ENCODE data around the gene C1orf141. TPM values are rescaled to one million over a fixed set of nuclear protein-coding genes. Genes with fewer than 3 reads are reported as not detected.

Gene C1orf141
- not detected for total RNA-seq

DNA sequence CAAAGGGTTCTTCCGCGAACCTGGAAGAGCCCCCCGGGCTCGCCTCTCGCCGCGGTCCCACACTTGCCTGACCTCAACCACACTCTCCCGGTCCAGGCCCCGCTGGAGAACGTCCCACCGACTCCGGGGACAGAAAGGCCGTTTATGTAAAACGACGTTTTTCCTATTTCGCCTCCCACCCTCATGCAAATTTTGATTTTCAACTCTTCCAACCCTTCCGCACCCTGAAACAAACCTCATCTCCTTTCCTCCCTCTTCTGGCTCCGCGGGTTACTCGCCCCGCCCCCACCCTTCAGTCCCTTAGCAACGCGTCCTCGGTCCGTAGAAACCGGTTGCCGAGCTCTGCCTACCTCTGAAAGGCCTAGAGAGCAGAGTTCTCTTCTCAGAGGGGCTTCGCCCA, at the start of gene C1orf141:
C1orf141 (minus strand) TSS at position 276 of the 400 bp plus-strand sequence. CDS start 7,730 bp downstream, outside the sequence.
- H3K4me1 ChIP-seq, result peaks cover 6 to 50% (median 22%) of the 10 kb centered on the region in 4 donors
- 48 to 78% methylated on average over 1 to 28 of the region's 28 CpGs for WGBS, 2 donors (ENCODE audit: low coverage in 1 of 2)

DNA sequence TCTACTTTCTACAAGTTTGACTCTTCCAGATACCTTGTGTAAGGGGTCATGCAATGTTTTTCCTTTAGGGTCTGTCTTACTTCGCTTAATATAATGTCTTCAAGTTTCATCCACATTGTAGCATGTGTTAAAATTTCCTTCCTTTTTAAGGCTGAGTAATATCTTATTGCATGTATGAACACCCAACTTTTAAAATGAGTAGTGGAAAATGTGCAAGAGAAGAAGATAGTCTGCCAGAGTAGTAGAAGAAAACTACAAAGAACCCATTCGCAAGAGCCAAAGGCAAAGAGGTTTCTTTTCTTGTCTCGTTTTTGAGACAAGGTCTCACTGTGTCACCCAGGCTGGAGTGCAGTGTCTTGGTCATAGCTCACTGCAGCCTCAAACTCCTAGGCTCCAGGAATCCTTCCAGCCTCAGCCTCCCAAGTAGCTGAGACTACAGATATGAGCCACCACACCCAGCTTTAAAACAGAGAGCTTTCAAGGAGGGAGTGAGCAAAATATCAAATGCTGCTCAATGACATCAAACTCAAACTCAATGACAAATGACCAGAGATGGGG, 40.8 kb upstream of the C1orf141 start:
- 75 to 80% methylated on average over 3 of the region's 3 CpGs for WGBS, 2 donors (ENCODE audit: low coverage in 1 of 2)
- no peak overlapping the region for H3K4me3 ChIP-seq
- no peaks in the 10 kb centered on the region for H3K4me1 ChIP-seq
- H3K36me3 ChIP-seq, result no peaks in the 10 kb centered on the region
- DNase-seq, result no peak
- in situ Hi-C loops (cut with MboI; ENCODE audit: low pct_ligation_motif_present in 1 of 4, low pct_unique_long_range_greater_than_20kb in 1 of 4, low sequenced_read_pairs in 3 of 4), result no loop called here
- no peaks in the 10 kb centered on the region for H3K9me3 ChIP-seq
- no peak overlapping the region for H3K27ac ChIP-seq
- TF ChIP-seq, protein P1, sequence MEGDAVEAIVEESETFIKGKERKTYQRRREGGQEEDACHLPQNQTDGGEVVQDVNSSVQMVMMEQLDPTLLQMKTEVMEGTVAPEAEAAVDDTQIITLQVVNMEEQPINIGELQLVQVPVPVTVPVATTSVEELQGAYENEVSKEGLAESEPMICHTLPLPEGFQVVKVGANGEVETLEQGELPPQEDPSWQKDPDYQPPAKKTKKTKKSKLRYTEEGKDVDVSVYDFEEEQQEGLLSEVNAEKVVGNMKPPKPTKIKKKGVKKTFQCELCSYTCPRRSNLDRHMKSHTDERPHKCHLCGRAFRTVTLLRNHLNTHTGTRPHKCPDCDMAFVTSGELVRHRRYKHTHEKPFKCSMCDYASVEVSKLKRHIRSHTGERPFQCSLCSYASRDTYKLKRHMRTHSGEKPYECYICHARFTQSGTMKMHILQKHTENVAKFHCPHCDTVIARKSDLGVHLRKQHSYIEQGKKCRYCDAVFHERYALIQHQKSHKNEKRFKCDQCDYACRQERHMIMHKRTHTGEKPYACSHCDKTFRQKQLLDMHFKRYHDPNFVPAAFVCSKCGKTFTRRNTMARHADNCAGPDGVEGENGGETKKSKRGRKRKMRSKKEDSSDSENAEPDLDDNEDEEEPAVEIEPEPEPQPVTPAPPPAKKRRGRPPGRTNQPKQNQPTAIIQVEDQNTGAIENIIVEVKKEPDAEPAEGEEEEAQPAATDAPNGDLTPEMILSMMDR (IDR thresholded peaks at IDR 0.05), result no peak
- TF ChIP-seq EP300 (IDR thresholded peaks at IDR 0.05; ENCODE audit: low read depth) (no peak), POLR2A (IDR thresholded peaks at IDR 0.05) (no peak), POLR2AphosphoS5 (IDR thresholded peaks at IDR 0.05) (no peak)
- H3K27me3 ChIP-seq, result no peaks in the 10 kb centered on the region
- intact Hi-C loops (cut with DNase I; ENCODE audit: low total_unique reads), result no loop called here

More for the DNA sequence above, at the start of gene C1orf141:
- TF ChIP-seq, protein P1 (IDR thresholded peaks at IDR 0.05), result no peak
- TF ChIP-seq EP300 (IDR thresholded peaks at IDR 0.05; ENCODE audit: low read depth), result no peak
- TF ChIP-seq POLR2A (IDR thresholded peaks at IDR 0.05), result no peak
- no peak for DNase-seq
- intact Hi-C loops (cut with DNase I; ENCODE audit: low total_unique reads) (no loop called here), in situ Hi-C loops (cut with MboI; ENCODE audit: low pct_ligation_motif_present in 1 of 4, low pct_unique_long_range_greater_than_20kb in 1 of 4, low sequenced_read_pairs in 3 of 4) (loop anchor here in 2 of 4 donors (25.0 kb wide), 2 partner anchors 122 to 372 kb away; partner anchors contain the start of gene DYNLT5 (in 1 of the 2))
- no peaks in the 10 kb centered on the region for H3K36me3 ChIP-seq
- no peak within 1 kb of the TSS for H3K27ac ChIP-seq
- H3K9me3 ChIP-seq, result no peaks in the 10 kb centered on the region
- H3K4me3 ChIP-seq, result peak within 1 kb of the TSS in 2 of 4 donors; percentile 6 to 29
- no peaks in the 10 kb centered on the region for H3K27me3 ChIP-seq

DNA sequence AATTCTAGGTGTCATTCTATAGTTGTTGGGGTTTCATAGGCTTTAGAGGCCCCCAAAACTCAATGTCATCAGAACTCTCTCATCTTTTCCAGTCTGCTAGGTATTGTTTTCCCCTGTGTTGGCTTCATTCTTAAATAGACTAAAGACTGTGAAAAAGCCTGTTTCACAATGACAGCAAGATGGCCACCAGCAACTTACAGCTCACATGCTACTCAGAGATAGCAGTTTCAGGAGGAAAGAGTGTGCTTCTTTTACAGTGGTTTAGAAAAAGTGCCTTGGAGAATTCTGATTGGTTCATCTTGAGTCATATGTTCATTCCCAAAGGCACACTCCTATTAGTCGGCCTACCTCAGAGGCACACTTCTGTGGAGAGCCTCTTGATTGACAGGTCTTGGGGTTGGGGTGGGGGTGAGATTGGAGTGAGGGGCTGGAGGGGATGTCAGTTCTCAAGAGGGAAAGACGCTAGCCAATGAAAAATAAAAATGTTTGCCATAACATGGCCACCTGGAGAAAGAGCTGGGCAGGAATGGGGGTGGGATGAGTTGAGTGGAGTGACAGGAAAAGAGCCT, 40.0 kb upstream of the C1orf141 start:
- no peaks in the 10 kb centered on the region for H3K27me3 ChIP-seq
- no peaks in the 10 kb centered on the region for H3K9me3 ChIP-seq
- no peak for DNase-seq
- no peaks in the 10 kb centered on the region for H3K4me1 ChIP-seq
- H3K4me3 ChIP-seq, result no peak overlapping the region
- in situ Hi-C loops (cut with MboI; ENCODE audit: low pct_ligation_motif_present in 1 of 4, low pct_unique_long_range_greater_than_20kb in 1 of 4, low sequenced_read_pairs in 3 of 4) (no loop called here), intact Hi-C loops (cut with DNase I; ENCODE audit: low total_unique reads) (no loop called here)
- H3K27ac ChIP-seq, result no peak overlapping the region
- H3K36me3 ChIP-seq, result no peaks in the 10 kb centered on the region
- TF ChIP-seq POLR2A (IDR thresholded peaks at IDR 0.05) (no peak), EP300 (IDR thresholded peaks at IDR 0.05; ENCODE audit: low read depth) (no peak), POLR2AphosphoS5 (IDR thresholded peaks at IDR 0.05) (no peak)
- TF ChIP-seq, protein P1 (IDR thresholded peaks at IDR 0.05), result no peak
- 87% methylated on average over 2 of the region's 2 CpGs; no CpG with 5 or more reads in 1 of the 2 donors for WGBS, 2 donors (ENCODE audit: low coverage in 1 of 2)

DNA sequence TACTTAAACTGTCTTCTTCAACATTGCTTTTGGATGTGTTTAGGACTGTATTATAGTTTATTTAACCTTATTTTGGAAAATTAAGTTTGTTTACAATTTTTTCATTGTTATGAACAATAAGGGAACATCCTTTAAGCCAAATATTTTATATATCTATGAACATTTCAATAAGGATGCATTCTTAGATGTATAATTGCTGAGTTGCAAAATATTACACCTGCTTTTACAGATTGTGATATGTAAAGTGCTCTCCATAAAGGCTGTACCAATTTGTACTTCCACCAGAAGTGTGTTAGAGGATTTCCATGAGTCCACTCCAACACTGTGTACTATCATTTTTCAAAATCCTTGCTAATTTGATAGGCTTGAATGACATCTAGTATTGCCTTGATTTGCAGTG, 39.2 kb upstream of the C1orf141 start:
- Histone ChIP-seq H3K36me3 (no peaks in the 10 kb centered on the region), H3K4me3 (no peak overlapping the region), H3K9me3 (no peaks in the 10 kb centered on the region), H3K4me1 (no peaks in the 10 kb centered on the region), H3K27me3 (no peaks in the 10 kb centered on the region), H3K27ac (no peak overlapping the region)
- in situ Hi-C loops (cut with MboI; ENCODE audit: low pct_ligation_motif_present in 1 of 4, low pct_unique_long_range_greater_than_20kb in 1 of 4, low sequenced_read_pairs in 3 of 4) (no loop called here), intact Hi-C loops (cut with DNase I; ENCODE audit: low total_unique reads) (no loop called here)
- no peak for TF ChIP-seq EP300 (IDR thresholded peaks at IDR 0.05; ENCODE audit: low read depth)
- TF ChIP-seq POLR2A (IDR thresholded peaks at IDR 0.05), result no peak
- TF ChIP-seq, protein P1 (IDR thresholded peaks at IDR 0.05), result no peak
- no peak for TF ChIP-seq POLR2AphosphoS5 (IDR thresholded peaks at IDR 0.05)
- DNase-seq, result no peak

Measured in transverse colon (tissue), 4 donors.